GM19372 (cell line): ENCODE data around the gene STOM.
"Not testable (repeated sequence)": the region's sequence is repeated elsewhere in the genome, so short reads cannot be mapped to it uniquely, and the experiment has no call there.

Source experiments
- ATAC-seq: cut with Tn5 transposase; IDR thresholded peaks from one replicate; pipeline ENCODE4 v1.9.1; 2021; ENCODE audit warnings: mild to moderate bottlenecking, low read depth, moderate library complexity; ENCODE audit not compliant: unreplicated experiment

Gene STOM

DNA sequence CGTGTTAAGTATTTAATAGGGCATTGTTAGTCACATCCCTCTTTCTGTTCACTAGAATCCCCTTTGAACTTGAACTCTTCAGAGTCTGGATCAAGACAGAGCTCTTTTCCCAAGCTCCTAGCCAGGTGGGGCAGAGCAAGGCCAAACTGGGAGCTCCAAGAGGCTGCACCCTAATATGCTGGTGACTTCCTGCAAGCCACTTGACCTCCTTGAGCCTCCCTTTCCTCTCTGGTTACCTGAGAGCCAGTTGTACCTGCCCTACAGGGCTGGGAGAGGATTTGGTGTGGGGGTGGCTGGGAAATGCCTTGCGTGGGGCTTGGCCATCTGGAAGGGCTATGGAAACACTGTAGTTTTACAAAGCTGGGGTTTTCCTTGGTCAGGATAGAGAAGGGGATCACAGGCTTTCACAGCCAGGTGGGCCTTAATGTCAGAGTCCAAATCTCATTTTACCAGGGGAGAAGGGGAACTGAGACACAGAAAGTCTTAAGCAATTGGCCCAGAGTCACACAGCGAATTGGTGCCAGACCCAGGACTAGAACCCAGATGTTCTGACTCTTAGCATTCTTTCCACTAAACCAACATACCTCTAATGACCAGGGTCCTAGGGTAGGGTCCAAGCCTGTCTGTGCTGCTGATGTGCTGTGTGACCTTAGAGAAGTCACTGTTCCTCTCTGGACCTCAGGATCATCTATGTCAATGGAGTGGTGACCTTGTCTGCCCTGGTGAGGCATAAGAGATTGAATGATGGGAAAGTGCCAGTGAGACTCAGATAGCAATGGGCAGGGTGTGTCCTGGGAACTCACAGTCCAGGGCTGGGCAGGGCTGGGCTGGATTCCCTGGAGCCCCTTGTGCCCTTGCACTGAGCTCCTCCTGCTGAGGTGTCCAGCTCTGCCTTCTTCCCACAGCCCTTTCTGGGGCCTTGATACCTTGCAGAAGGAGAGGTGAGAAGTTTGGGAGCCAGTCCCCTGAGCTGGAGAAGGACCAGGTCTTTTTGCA is 66.3 kb downstream of the STOM start:
- ATAC-seq: no peak

DNA sequence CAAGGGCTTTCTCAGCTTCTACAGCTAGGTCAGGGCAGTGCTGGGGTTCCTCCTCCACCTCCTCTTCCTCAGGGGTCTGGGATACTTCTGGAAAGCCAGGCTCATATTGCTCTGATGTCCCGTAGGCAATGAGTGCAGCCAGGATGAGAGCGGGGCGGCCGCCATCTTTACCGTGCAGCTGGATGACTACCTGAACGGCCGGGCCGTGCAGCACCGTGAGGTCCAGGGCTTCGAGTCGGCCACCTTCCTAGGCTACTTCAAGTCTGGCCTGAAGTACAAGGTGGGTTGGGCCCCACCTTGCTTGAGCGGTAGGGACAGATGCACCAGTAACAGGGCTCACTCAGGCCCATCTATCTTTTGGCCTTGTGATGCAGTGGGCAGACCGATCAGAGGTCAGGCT is 67.3 kb downstream of the STOM start:
- ATAC-seq: no peak

DNA sequence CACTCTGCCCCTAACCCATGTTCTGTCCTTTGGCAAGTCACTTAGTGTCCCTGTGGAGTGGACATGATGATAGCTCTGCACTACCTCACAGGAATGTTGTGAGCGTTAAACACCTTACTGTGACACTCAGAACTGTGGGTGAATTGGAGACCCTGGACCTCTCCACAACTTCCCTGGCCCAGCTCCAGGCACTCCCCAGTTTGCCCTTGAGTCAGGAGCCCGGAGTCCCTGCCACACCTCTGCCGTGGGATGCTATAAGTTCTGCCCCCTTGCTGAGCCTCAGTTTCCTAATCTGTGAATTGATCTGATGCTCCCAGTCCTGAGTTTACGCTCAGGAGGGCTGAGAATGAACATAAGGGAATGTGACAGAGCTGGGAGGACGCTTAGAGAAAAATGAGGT is 67.7 kb downstream of the STOM start:
- ATAC-seq: no peak

DNA sequence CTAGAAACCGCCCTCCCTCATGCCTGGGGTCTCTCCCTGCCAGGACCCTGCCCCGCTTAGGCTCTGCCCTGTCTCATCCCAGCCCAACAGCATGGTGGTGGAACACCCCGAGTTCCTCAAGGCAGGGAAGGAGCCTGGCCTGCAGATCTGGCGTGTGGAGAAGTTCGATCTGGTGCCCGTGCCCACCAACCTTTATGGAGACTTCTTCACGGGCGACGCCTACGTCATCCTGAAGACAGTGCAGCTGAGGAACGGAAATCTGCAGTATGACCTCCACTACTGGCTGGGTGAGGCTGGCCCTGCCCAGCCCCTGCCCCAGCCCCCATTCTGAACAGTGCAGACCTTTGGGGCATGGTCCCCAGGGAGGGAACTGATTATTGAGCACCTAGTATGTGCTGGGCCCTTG is 68.2 kb downstream of the STOM start:
- ATAC-seq: no peak

DNA sequence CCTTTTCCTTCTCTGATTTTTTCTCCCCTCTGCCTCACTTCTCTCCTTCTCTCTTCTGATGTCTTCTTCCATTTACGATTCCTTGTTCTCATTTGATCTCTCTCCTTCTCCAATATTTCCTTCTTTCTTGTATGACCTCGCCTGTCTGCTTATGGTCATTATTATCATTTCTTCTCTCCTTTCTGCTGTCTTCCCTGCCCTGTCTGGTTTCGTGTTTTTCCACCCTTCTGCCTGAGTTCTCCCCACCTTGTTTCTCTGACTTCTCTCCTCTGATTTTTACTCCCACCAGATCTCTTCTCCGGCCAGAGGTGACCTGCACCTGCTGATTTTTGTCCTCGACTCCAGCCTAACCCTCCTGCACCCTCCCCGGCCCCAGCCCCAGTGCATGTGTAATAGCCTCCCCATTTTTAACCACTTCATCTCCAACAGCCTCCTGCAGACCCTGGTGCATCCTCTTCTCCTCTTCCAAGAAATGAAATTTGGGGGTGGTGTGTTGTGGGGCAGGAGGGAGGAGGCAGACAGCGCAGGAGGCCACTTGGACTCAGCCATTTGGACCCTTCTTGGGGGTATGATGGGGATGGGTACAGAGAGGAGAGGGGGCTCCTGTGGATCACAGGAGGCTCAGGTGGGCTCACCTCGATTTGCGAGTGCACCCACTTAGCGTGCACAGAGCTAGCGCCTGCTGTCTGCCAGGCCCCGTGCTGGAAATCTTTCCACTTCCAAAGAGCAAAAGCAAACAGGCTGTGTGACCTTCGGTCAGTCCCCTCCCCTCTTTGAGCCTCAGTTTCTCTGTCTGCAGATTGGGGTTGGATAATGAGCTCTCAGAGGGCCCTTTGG is 69.5 kb downstream of the STOM start:
- ATAC-seq: no peak

DNA sequence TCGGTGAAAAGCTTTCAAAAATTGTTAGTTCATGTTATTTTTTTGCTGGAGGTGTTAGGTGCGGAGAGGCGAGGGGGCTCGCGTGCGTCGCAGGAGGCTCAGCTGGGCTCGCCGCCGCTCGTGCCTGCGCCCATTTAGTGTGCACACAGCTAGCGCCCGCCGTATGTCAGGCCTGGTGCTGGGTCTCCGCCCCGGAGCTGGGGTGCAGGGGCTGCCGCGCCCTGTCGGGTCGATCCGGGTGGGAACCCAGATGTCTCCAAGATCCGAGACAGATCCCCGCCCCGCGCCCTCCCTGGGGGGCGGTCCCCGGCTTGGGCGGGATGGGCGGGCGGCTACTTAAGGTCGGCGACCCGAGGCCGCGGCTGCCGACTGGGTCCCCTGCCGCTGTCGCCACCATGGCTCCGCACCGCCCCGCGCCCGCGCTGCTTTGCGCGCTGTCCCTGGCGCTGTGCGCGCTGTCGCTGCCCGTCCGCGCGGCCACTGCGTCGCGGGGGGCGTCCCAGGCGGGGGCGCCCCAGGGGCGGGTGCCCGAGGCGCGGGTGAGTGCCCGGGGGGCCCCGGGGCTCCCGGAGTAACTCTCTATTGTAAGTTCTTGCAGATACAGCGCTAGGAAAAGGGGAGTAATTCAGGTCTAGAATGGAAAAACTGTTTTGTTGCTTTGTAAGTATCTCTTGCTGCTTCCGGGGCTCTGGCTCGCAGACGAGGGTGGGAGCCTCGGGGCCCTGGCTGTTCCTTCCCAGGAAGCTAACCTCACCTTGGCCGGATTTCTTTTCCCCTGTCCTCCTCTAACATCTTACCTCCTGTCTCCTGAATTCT is 70.4 kb downstream of the STOM start:
- ATAC-seq: peak; percentile 54

DNA sequence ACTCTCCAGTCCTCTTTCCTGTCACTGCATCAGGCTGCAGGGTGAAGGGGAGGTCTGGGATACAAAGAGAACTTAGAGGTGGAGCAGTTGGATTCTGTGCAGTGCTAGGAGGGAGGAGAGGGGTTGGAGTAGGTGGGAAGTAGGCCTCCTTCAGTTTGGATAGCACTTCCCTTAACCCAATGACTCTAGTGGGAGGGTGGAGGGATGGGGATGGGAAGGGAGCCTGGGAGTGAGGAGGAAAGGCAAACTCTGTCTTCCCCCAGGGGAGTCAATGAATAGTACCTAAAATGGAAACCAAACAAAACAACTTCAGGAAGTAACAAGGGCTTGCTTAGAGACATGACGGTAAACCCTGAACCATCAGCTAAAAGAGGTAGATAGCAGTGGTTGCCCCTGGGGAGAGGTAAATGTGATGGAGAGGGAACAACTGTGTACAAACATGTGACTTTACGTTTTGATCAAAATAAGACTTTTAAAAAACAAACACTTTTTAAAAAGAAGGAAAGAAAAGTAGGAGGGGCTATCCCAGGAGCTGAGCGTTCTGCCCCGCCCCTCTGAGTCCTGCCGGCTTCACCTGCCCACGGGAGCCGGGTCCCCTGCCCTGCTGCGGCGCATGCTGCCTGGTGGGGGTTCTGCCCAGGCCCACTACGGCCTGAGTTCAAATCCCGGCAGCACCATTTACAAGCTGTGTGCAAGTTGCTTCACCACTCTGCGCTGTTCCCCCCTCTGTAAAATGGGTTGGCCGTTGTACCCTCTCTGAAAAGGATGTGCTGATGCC is 71.2 kb downstream of the STOM start:
- ATAC-seq: no peak

DNA sequence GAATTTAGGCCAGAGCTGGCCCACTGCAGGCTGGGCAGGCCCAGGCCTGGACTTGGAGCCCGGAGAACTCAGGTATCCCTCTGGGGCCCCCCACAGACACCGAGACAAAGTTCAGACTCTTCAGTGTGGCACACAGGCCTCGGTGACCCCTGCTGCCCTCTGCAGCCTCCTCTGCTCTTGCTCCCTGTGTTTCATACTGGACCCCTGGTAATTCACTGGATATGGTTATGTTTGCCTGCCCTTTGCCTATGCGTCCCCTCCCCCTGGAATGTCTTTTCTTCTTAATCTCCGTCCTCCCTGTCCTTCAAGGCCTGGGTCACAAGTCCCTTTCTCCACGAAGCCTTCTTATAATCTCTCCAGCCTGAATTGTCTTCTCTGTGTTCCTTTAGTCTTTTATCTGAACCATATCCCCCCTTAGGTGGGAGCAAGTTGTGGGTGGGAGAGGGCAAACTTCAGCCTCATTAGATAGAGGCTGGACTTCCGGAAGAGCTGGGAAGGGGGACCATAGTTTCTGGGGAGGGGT is 72.0 kb downstream of the STOM start:
- no peak for ATAC-seq

DNA sequence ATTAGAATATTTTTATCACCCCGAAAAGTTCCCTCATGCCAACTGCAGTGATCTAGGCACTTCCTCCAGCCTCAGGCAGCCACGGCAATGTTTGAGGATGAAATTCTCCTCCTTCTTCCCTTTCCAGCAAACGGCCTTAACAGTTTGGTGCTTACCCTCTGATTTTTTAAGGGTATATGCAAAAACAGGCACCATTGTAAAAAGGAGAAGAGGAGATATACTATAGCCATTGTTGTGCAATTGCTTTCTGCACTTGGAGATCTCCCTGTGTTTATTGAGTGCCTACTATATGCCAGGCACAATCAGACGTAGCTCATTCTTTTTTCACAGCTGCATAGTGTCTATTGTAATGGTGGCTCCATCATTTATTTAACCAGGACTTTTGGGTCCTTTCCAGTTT is 72.7 kb downstream of the STOM start:
- no peak for ATAC-seq

DNA sequence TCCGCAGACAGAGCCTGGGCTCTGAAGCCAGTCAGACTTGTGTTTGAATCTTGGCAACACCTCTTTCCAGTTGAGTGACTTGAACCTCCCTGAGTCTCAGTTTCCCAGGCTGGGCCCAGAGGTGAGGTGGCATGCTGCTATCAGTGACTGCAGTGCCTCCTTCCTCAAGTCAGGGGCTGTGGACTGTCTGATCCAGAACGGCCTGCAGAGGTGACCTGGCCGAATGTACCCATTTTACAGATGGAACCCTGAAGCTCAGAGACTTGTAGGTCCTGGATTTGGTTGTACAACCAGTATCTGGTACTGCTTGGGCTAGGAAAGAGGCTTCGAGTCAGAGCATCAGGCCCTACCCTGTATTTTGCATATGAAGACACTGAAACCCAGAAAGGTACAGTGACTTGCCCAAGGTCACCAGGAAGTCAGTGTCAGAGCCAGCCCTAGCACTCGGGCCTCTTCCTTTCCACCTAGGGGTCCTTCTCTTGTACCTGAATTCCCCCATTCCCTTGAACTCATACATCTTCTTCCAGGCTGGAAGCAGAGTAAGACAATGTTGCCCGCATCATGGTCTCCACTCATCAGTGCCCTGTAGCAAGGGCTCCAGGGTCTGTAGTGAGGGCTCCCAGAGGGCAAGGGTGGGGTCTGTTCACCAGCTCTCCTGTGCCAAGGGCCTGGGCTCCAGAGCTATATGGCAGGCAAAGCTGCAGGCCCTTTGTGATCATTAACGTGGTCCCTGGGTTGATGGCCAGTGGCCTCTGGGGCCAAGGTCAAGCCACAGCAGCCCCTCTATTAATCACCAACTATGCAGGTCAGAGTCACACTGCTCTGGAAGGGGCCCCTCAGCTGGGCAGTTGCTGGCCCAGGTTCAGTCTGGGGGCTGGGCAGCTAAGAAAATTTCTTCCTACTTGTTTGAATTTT is 73.6 kb downstream of the STOM start:
- no peak for ATAC-seq

DNA sequence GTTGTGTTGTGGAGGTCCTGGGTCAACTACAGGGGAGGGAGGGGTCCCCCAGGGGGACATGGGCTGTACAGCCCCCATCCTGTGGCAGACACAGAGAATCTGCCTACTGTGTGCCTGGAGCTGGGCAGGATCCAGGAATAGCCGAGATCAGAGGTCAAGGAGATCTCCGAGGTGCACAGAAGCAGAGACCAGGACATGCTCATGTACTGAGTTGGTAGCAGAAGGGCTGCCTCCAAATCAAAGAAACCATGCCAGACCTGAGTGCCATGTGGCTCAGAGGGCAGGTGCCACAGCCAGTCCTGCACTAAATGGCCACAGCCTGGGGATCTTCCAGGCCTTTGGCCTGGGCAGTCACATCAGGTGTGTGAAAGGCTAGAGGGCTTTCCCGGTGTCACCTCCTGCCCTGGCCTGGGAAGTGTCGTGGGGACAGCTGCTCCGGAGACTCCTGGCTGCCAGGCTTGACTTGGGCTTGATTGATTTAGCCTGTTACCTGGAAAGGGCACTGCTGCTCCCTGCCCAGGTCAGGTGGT is 74.3 kb downstream of the STOM start:
- no peak for ATAC-seq

DNA sequence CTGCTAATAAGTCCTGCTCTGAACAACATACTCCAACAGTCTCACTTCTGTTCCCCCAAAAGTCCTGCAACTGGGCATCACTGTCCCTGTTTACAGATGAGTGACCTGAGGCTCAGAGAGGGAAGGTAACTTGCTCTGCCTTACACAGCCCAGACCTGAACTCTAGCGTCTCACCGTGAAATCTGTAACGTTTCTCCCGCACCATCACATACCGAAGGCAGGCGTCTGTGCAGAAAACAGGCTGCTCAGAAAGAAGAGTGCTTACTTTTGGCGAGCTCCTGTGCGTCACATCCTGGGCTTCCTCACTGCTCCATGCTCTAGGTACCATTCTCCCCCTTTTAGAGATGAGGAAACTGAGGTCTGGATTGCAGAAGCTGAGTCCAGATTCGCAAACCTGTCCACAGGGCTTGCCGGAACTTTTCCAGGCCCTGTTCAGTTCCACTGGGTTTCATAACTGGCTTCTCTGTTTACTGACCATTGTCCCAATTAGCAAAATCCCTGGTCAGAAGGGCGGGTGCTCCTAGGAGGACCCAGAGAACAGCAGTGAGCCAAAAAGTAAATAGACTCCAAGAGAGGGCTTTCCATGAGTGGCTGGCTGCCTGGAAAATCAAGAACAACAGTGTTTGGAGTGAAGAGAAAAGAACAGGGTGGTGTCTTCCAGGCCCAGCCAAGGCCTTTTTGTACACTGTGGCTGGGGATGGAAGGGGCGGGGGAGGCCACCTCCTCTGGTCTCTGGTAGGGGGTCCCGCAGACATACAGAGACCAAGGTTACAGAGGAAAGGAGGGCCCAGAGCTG is 75.0 kb downstream of the STOM start:
- ATAC-seq: no peak

DNA sequence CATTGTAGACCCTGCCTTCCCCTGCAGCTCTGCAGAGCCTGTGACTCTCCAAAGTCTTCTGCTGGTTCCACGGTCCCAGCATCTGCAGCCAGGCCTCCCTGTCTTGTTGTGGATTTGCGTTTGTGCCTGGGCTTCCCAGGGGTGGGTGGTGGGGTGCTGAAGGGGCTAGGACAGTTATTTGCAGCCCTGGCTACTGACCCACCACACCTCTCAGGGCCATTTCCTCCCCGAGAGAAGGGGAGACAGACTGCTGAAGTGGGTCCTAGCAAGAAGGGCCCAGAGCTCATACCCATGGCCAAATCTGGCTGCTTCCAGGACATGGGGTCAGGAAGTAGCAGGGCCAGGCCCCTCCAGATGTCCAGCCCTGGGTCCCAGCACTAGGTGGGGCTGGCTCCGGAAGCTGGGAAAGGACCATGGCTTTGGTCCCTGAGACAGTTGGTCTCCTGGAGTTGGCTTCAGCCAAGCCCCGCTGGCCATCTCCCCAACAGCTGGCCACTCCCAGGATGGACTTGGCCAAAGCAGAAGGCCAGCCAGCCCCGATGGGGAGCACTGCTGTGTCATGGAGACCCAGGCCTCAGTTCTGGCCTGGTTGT is 75.8 kb downstream of the STOM start:
- no peak for ATAC-seq

DNA sequence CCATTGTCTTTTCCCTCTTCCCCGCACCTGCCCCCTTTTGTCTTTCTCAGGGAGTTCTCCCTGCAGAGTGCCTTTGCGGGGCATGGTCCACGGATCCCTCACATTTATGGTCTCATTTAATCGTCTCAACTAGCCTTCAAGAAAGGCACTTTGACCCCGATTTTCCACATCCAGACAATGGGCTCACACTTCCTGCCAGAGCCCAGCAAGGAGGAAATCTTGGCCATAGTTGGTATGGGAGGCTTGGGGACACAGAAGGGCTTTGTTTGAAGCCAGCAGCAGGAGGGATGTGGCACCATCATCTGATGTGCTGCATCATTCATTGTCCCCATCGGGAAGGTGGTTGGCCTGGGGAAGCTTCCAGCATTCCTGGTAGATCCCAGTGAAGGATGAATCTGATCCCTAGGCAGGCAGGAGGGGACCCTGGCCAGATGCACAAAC is 77.2 kb downstream of the STOM start:
- ATAC-seq: no peak

DNA sequence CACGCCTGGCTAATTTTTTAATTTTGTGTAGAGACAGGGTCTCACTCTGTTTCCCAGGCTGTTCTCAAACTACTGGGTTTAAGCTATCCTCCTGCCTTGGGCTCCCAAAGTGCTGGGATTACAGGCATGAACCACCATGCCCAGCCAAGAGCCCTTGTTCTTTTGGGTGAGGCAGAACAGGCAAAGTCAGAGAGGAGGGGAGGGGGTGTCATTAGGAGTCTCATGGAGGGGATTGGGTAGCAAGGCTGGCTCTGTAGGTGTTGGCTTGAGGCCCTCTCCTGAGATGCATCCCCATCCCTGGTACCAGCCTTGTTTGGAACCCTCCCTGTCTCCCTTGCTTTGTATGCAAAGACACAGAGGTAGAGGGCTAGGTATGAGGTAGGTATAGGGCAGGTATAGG is 78.0 kb downstream of the STOM start:
- ATAC-seq: no peak

DNA sequence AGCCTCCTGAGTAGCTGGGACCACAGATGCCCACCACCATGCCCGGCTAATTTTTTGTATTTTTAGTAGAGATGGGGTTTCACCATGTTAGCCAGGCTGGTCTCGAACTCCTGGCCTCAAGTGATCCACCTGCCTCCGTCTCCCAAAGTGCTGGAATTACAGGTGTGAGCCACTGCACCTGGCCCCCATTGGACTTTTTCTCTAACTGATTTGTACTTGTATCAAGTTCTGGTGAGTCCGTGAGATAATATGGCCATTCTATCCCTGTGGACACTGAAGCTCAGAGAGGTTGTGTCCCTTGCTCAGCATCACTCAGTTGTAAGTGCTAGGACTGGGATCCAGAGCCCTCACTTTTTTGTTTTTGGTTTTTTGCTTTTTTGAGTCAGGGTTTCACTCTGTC is 78.5 kb downstream of the STOM start:
- not testable (repeated sequence) for ATAC-seq

DNA sequence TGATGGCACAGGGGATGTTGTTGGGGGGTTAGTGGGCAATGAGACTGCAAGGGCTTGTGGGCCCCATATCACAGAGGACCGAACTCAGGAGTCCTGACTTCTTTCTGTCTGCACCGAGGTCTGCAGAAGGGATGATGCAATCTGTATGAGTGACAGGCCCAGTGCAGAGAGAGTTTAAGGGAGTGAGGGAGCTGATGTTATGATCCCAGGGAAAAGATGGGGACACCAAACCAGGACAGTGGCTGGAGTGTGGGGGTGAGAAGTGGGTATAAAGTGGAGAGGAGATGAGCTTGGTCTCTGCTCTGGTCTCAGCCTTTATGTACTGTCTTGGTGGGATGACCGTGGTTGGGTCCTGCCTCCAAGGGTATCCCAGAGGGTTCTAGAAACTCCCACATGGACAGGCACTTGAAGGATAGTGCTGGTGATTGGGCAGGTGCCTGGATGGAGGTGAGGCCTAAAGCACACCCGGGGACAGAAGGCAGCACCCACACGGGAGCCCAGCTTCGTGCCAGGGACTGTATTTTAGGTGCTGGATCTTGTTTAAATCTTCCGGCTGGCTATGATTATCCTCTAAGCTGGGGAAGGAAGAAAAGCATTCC is 80.2 kb downstream of the STOM start:
- no peak for ATAC-seq
